CD14-positive monocyte (primary cell): ENCODE results near the gene KCNJ5. TPM values are rescaled to one million over a fixed set of nuclear protein-coding genes. Genes with fewer than 3 reads are reported as not detected.

ENCODE experiments used
- DNase-seq, 3 donors: peaks; one replicate each; pipeline ENCODE4 v3.0.0-alpha.2; 2011 to 2022
- H2AFZ ChIP-seq: 2 replicates; pipeline ENCODE4 v1.6.0; 2012; ENCODE audit warnings: mild to moderate bottlenecking, low read depth, low read length, inconsistent platforms; ENCODE audit not compliant: insufficient read depth, poor library complexity, severe bottlenecking
- H3K27ac ChIP-seq, 2 donors: 1 replicate in 1 of 2; 2 replicates in 1 of 2; pipeline ENCODE4 v1.5.1; 2012 to 2013; ENCODE audit warnings: low read length in 2 of 2, control low read depth in 1 of 2, inconsistent platforms in 1 of 2, low read depth in 1 of 2, mild to moderate bottlenecking in 1 of 2
- H3K27me3 ChIP-seq, 2 donors: one replicate each; pipeline versions ENCODE4 v1.6.0 to v1.6.1; 2011 to 2013; ENCODE audit warnings: low read length in 2 of 2; ENCODE audit not compliant: control insufficient read depth in 2 of 2, insufficient read depth in 2 of 2
- H3K36me3 ChIP-seq, 2 donors: replicated peaks in 1 of 2; 1 replicate in 1 of 2; 2 replicates in 1 of 2; pipeline versions ENCODE4 v1.5.1 to v1.6.1; 2012 to 2013; ENCODE audit warnings: low read length in 2 of 2, control low read depth in 1 of 2, inconsistent platforms in 1 of 2, mild to moderate bottlenecking in 1 of 2; ENCODE audit not compliant: insufficient read depth in 2 of 2, control insufficient read depth in 1 of 2
- H3K4me1 ChIP-seq, 2 donors: 1 replicate in 1 of 2; 2 replicates in 1 of 2; pipeline versions ENCODE4 v1.5.1 to v1.6.1; 2012 to 2013; ENCODE audit warnings: low read length in 2 of 2, control low read depth in 1 of 2, inconsistent platforms in 1 of 2, mild to moderate bottlenecking in 1 of 2, moderate library complexity in 1 of 2; ENCODE audit not compliant: insufficient read depth in 2 of 2, control insufficient read depth in 1 of 2
- H3K4me2 ChIP-seq: replicated peaks from 2 replicates; pipeline ENCODE3; 2012; ENCODE audit warnings: low read length, moderate library complexity, mild to moderate bottlenecking; ENCODE audit not compliant: poor library complexity, severe bottlenecking; ENCODE audit errors: extremely low read depth
- H3K4me3 ChIP-seq, 3 experiments: fragments of 200-600 bp in 1 of 3; sonication (generic) in 1 of 3; replicated peaks in 1 of 3; 1 replicate in 2 of 3; 2 replicates in 1 of 3; pipeline ENCODE4 v1.5.1; 2011 to 2013; ENCODE audit warnings: low read length in 3 of 3, mild to moderate bottlenecking in 3 of 3, control low read depth in 2 of 3, low read depth in 2 of 3, inconsistent platforms in 1 of 3, moderate library complexity in 1 of 3
- H3K79me2 ChIP-seq: 2 replicates; pipeline ENCODE4 v1.6.0; 2012; ENCODE audit warnings: mild to moderate bottlenecking, control low read depth, inconsistent platforms, low read length, moderate library complexity; ENCODE audit not compliant: insufficient read depth
- H3K9ac ChIP-seq: 2 replicates; pipeline ENCODE4 v1.6.0; 2017; ENCODE audit warnings: low read length, mild to moderate bottlenecking; ENCODE audit not compliant: insufficient read depth, poor library complexity, severe bottlenecking
- H3K9me3 ChIP-seq, 2 donors: replicated peaks in 1 of 2; 1 replicate in 1 of 2; 2 replicates in 1 of 2; pipeline versions ENCODE4 v1.5.1 to v1.6.1; 2012 to 2013; ENCODE audit warnings: low read length in 2 of 2, control low read depth in 1 of 2; ENCODE audit not compliant: control insufficient read depth in 1 of 2, insufficient read depth in 1 of 2
- H4K20me1 ChIP-seq: 2 replicates; pipeline ENCODE4 v1.6.0; 2012; ENCODE audit warnings: mild to moderate bottlenecking, low read length, control low read depth, moderate library complexity; ENCODE audit not compliant: insufficient read depth
- H3K27ac Mint-ChIP-seq, 7 donors: one replicate each; pipeline ENCODE4 v1.8.0; 2020; ENCODE audit warnings: mild to moderate bottlenecking in 7 of 7, mixed read lengths in 7 of 7, moderate library complexity in 6 of 7, inconsistent platforms in 2 of 7
- H3K27me3 Mint-ChIP-seq, 3 donors: one replicate each; pipeline ENCODE4 v1.8.0; 2021 to 2022; ENCODE audit warnings: low read depth in 3 of 3, mild to moderate bottlenecking in 3 of 3, mixed read lengths in 3 of 3, moderate library complexity in 3 of 3, inconsistent platforms in 1 of 3
- H3K36me3 Mint-ChIP-seq, 2 donors: one replicate each; pipeline ENCODE4 v1.8.0; 2020; ENCODE audit warnings: mixed read lengths in 2 of 2, inconsistent platforms in 1 of 2, mild to moderate bottlenecking in 1 of 2
- H3K4me1 Mint-ChIP-seq: one replicate; pipeline ENCODE4 v1.8.0; 2020; ENCODE audit warnings: mild to moderate bottlenecking, mixed read lengths
- H3K4me3 Mint-ChIP-seq, 2 donors: one replicate each; pipeline ENCODE4 v1.8.0; 2020; ENCODE audit warnings: mild to moderate bottlenecking in 2 of 2, mixed read lengths in 2 of 2, moderate library complexity in 1 of 2
- H3K9me3 Mint-ChIP-seq, 7 donors: one replicate each; pipeline ENCODE4 v1.8.0; 2020 to 2022; ENCODE audit warnings: mixed read lengths in 7 of 7, mild to moderate bottlenecking in 6 of 7, moderate library complexity in 6 of 7, inconsistent platforms in 2 of 7
- CTCF ChIP-seq: fragments of 200-600 bp; IDR thresholded peaks from one replicate; pipeline ENCODE4 v1.8.0; 2022; ENCODE audit warnings: antibody characterized with exemption, mild to moderate bottlenecking
- WGBS: methylation state at CpG from one replicate; pipeline ENCODE4 v1.1.5; 2013; ENCODE audit warnings: missing lambda C conversion rate; ENCODE audit not compliant: insufficient coverage; 5-methylcytosine and 5-hydroxymethylcytosine counted together
- intact Hi-C, 2 donors: fragments of 100-400 bp; cut with micrococcal nuclease; formaldehyde crosslinking; loops; one replicate each; pipeline versions ENCODE4 v1.15.0 to v1.15.1; 2023
- polyA plus RNA-seq, 3 donors: library from polyadenylated mRNA; depleted of rRNA in 1 of 3; unstranded in 2 of 3; stranded (reverse) in 1 of 3; fragments of 300-500 nt in 2 of 3; fragments of >200 nt in 1 of 3; fragmentation: Illumina TruSeq in 2 of 3; gene quantifications; 1 replicate in 2 of 3; 2 replicates in 1 of 3; pipeline ENCODE4 v1.2.3, GENCODE V29; 2012 to 2021

KCNJ5 gene
- polyA plus RNA-seq, 3 donors = 0.03 TPM; not detected in 2

GRCh38 chr11:128904656-128905344, 13.6 kb downstream of the KCNJ5 start:
- H3K27ac Mint-ChIP-seq = peak overlapping the region in 2 of 7 donors; percentile 40 to 72
- no peak overlapping the region for H3K27ac ChIP-seq
- no peaks in the 10 kb centered on the region for H4K20me1 ChIP-seq
- intact Hi-C loops = no loop called here
- no peak for DNase-seq
- no peaks in the 10 kb centered on the region for H3K79me2 ChIP-seq
- peak overlapping the region; percentile 90 for H3K4me2 ChIP-seq
- H3K4me3 ChIP-seq = peak overlapping the region; percentile 52 to 79 (median 62)
- peaks cover 0 to 2% (median 0%) of the 10 kb centered on the region in 7 donors for H3K9me3 Mint-ChIP-seq
- peaks cover 9 to 16% (median 10%) of the 10 kb centered on the region in 3 donors for H3K27me3 Mint-ChIP-seq
- no peaks in the 10 kb centered on the region for H3K9me3 ChIP-seq
- no peaks in the 10 kb centered on the region for H3K27me3 ChIP-seq
- H2AFZ ChIP-seq = peak overlapping the region; percentile 84
- H3K4me1 ChIP-seq = peaks cover 57 to 61% of the 10 kb centered on the region in 2 donors
- H3K4me1 Mint-ChIP-seq = peaks cover 60% of the 10 kb centered on the region
- TF ChIP-seq CTCF = no peak
- H3K9ac ChIP-seq = peak overlapping the region; percentile 48
- WGBS = 0% methylated on average over 13 of the region's 25 CpGs
- H3K4me3 Mint-ChIP-seq = peak overlapping the region; percentile 67 to 80
- no peaks in the 10 kb centered on the region for H3K36me3 ChIP-seq
- H3K36me3 Mint-ChIP-seq = peaks cover 3 to 7% of the 10 kb centered on the region in 2 donors

- intact Hi-C loops = no loop called here
- no peaks in the 10 kb centered on the region for H3K36me3 ChIP-seq
- H3K9me3 ChIP-seq = no peaks in the 10 kb centered on the region
- peak overlapping the region; percentile 84 for H2AFZ ChIP-seq
- H3K9ac ChIP-seq = peak overlapping the region; percentile 48
- peak in 1 of 3 donors; percentile 38 for DNase-seq
- Mint-ChIP-seq H3K4me1 (peaks cover 60% of the 10 kb centered on the region), H3K27ac (peak overlapping the region in 4 of 7 donors; percentile 50 to 82 (median 60)), H3K9me3 (peaks cover 0 to 2% (median 0%) of the 10 kb centered on the region in 7 donors), H3K27me3 (peaks cover 9 to 16% (median 10%) of the 10 kb centered on the region in 3 donors), H3K4me3 (peak overlapping the region; percentile 77 to 90), H3K36me3 (peaks cover 3 to 7% of the 10 kb centered on the region in 2 donors)
- no peaks in the 10 kb centered on the region for H4K20me1 ChIP-seq
- H3K27ac ChIP-seq = no peak overlapping the region
- no peaks in the 10 kb centered on the region for H3K79me2 ChIP-seq
- peak overlapping the region; percentile 90 for H3K4me2 ChIP-seq
- peaks cover 57 to 61% of the 10 kb centered on the region in 2 donors for H3K4me1 ChIP-seq
- H3K27me3 ChIP-seq = no peaks in the 10 kb centered on the region
- TF ChIP-seq CTCF = peak; percentile 55
- WGBS = 0% methylated on average over 32 of the region's 45 CpGs
- H3K4me3 ChIP-seq = peak overlapping the region; percentile 52 to 79 (median 62)
Observed at GRCh38 chr11:128905345-128906184, 14.4 kb downstream of the KCNJ5 start.
